Mesendoderm (in vitro differentiated cells): Measurements from ENCODE around the gene LCAT.

Experiments used
- DNase-seq: peaks from one replicate; pipeline ENCODE4 v3.0.0; 2013
- H2AK5ac ChIP-seq: 2 replicates; pipeline ENCODE4 v1.6.1; 2013; ENCODE audit warnings: low read length, inconsistent platforms
- H2BK120ac ChIP-seq: 2 replicates; pipeline ENCODE4 v1.6.1; 2013; ENCODE audit warnings: low read depth, mild to moderate bottlenecking, low read length, moderate library complexity, mixed read lengths
- H2BK15ac ChIP-seq: replicated peaks from 2 replicates; pipeline ENCODE4 v1.6.1; 2013; ENCODE audit warnings: low read depth, mild to moderate bottlenecking, moderate library complexity
- H2BK5ac ChIP-seq: 2 replicates; pipeline ENCODE4 v1.6.1; 2013; ENCODE audit warnings: low read length, inconsistent platforms
- H3K18ac ChIP-seq: 2 replicates; pipeline ENCODE4 v1.6.1; 2013; ENCODE audit warnings: mild to moderate bottlenecking, low read length, mixed read lengths
- H3K23ac ChIP-seq: one replicate; pipeline ENCODE4 v1.6.1; 2013; ENCODE audit warnings: low read length
- H3K27ac ChIP-seq: 2 replicates; pipeline ENCODE4 v1.5.1; 2013; ENCODE audit warnings: low read depth, mild to moderate bottlenecking, inconsistent platforms, low read length, moderate library complexity
- H3K27me3 ChIP-seq: 2 replicates; pipeline ENCODE4 v1.6.1; 2013; ENCODE audit warnings: low read length, control low read depth, mild to moderate bottlenecking, inconsistent platforms; ENCODE audit not compliant: insufficient read depth, poor library complexity
- H3K36me3 ChIP-seq: 2 replicates; pipeline ENCODE4 v1.6.1; 2013; ENCODE audit warnings: low read length, inconsistent platforms; ENCODE audit not compliant: control insufficient read depth, insufficient read depth
- H3K4ac ChIP-seq: one replicate; pipeline ENCODE4 v1.6.1; 2013; ENCODE audit warnings: low read depth, mild to moderate bottlenecking, low read length, moderate library complexity
- H3K4me1 ChIP-seq: 2 replicates; pipeline ENCODE4 v1.6.1; 2013; ENCODE audit warnings: low read depth, low read length, inconsistent platforms; ENCODE audit not compliant: control insufficient read depth
- H3K4me2 ChIP-seq: 2 replicates; pipeline ENCODE4 v1.6.1; 2013; ENCODE audit warnings: low read length
- H3K4me3 ChIP-seq: 2 replicates; pipeline ENCODE4 v1.5.1; 2013; ENCODE audit warnings: mild to moderate bottlenecking, low read length
- H3K56ac ChIP-seq: one replicate; pipeline ENCODE4 v1.6.1; 2013; ENCODE audit warnings: low read length
- H3K79me1 ChIP-seq: 2 replicates; pipeline ENCODE4 v1.6.1; 2013; ENCODE audit warnings: low read length, inconsistent platforms
- H3K79me2 ChIP-seq: 2 replicates; pipeline ENCODE4 v1.6.1; 2013; ENCODE audit warnings: mild to moderate bottlenecking, low read length; ENCODE audit not compliant: control insufficient read depth, insufficient read depth
- H3K9ac ChIP-seq: 2 replicates; pipeline ENCODE4 v1.6.1; 2013; ENCODE audit warnings: low read length, inconsistent platforms
- H4K5ac ChIP-seq: one replicate; pipeline ENCODE4 v1.6.1; 2013; ENCODE audit warnings: low read length
- H4K8ac ChIP-seq: one replicate; pipeline ENCODE4 v1.6.1; 2013; ENCODE audit warnings: low read depth, mild to moderate bottlenecking, control low read depth, low read length, moderate library complexity
- WGBS: extraction: QIAGEN DNeasy Blood & Tissue Kit; methylation state at CpG from one replicate; pipeline ENCODE4 v1.1.7; 2013; ENCODE audit warnings: low lambda C conversion rate, missing lambda C conversion rate; ENCODE audit not compliant: insufficient coverage; ENCODE audit errors: extremely low coverage; 5-methylcytosine and 5-hydroxymethylcytosine counted together

The LCAT gene

GRCh38 chr16:67910158-67910557, 33.8 kb downstream of the LCAT start:
- Histone ChIP-seq H2BK15ac (no peak overlapping the region), H3K18ac (no peak overlapping the region), H3K79me2 (no peaks in the 10 kb centered on the region), H3K56ac (no peak overlapping the region), H3K23ac (no peak overlapping the region), H3K9ac (no peak overlapping the region), H3K4ac (no peak overlapping the region), H2AK5ac (no peak overlapping the region), H3K4me1 (peaks cover 6% of the 10 kb centered on the region), H3K79me1 (peaks cover 2% of the 10 kb centered on the region), H4K8ac (no peak overlapping the region), H2BK120ac (no peak overlapping the region), H3K4me2 (no peak overlapping the region), H3K36me3 (peaks cover 5% of the 10 kb centered on the region), H3K27me3 (no peaks in the 10 kb centered on the region), H3K27ac (no peak overlapping the region), H3K4me3 (no peak overlapping the region), H4K5ac (no peak overlapping the region), H2BK5ac (no peak overlapping the region)
- no CpG with 5 or more reads among the region's 2 CpGs for WGBS
- no peak for DNase-seq

GRCh38 chr16:67909056-67909742, 34.7 kb downstream of the LCAT start:
- Histone ChIP-seq H2BK5ac (no peak overlapping the region), H3K4me3 (no peak overlapping the region), H3K79me2 (no peaks in the 10 kb centered on the region), H4K5ac (no peak overlapping the region), H4K8ac (no peak overlapping the region), H3K4me1 (no peaks in the 10 kb centered on the region), H3K36me3 (peaks cover 5% of the 10 kb centered on the region), H3K4me2 (no peak overlapping the region), H3K56ac (no peak overlapping the region), H3K9ac (no peak overlapping the region), H3K23ac (no peak overlapping the region), H3K27me3 (no peaks in the 10 kb centered on the region), H2AK5ac (no peak overlapping the region), H2BK15ac (no peak overlapping the region), H3K4ac (no peak overlapping the region), H3K79me1 (peaks cover 2% of the 10 kb centered on the region), H3K27ac (no peak overlapping the region), H3K18ac (no peak overlapping the region), H2BK120ac (no peak overlapping the region)
- DNase-seq, result no peak
- no CpG with 5 or more reads among the region's 36 CpGs for WGBS

- Histone ChIP-seq H3K4me1 (no peaks in the 10 kb centered on the region), H2BK5ac (no peak overlapping the region), H3K79me2 (peaks cover 2% of the 10 kb centered on the region), H3K4me3 (no peak overlapping the region), H3K27ac (no peak overlapping the region), H3K36me3 (peaks cover 5% of the 10 kb centered on the region), H3K56ac (peak overlapping the region; percentile 56), H2BK120ac (no peak overlapping the region), H3K4me2 (no peak overlapping the region), H3K23ac (no peak overlapping the region), H2BK15ac (no peak overlapping the region), H4K8ac (no peak overlapping the region), H3K4ac (no peak overlapping the region), H4K5ac (no peak overlapping the region), H3K79me1 (peaks cover 3% of the 10 kb centered on the region), H3K27me3 (no peaks in the 10 kb centered on the region), H2AK5ac (no peak overlapping the region), H3K9ac (no peak overlapping the region), H3K18ac (no peak overlapping the region)
- no CpG with 5 or more reads among the region's 11 CpGs for WGBS
- DNase-seq, result no peak
Observed at GRCh38 chr16:67907397-67908180, 36.3 kb downstream of the LCAT start.

- Histone ChIP-seq H3K4me1 (no peaks in the 10 kb centered on the region), H3K27me3 (no peaks in the 10 kb centered on the region), H2BK15ac (no peak overlapping the region), H3K79me1 (peaks cover 4% of the 10 kb centered on the region), H3K23ac (no peak overlapping the region), H3K4me2 (no peak overlapping the region), H2BK120ac (no peak overlapping the region), H3K4ac (no peak overlapping the region), H3K9ac (no peak overlapping the region), H3K4me3 (no peak overlapping the region), H3K27ac (no peak overlapping the region), H2BK5ac (no peak overlapping the region), H3K36me3 (no peaks in the 10 kb centered on the region), H2AK5ac (no peak overlapping the region), H3K79me2 (peaks cover 4% of the 10 kb centered on the region), H3K56ac (no peak overlapping the region), H4K5ac (no peak overlapping the region), H4K8ac (no peak overlapping the region), H3K18ac (no peak overlapping the region)
- no peak for DNase-seq
- no CpG with 5 or more reads among the region's 4 CpGs for WGBS
Observed at GRCh38 chr16:67902831-67903230, 41.1 kb downstream of the LCAT start.

- Histone ChIP-seq H3K9ac (no peak overlapping the region), H2BK15ac (no peak overlapping the region), H3K27me3 (no peaks in the 10 kb centered on the region), H3K4ac (no peak overlapping the region), H2BK5ac (no peak overlapping the region), H3K56ac (no peak overlapping the region), H3K36me3 (no peaks in the 10 kb centered on the region), H3K23ac (no peak overlapping the region), H3K27ac (no peak overlapping the region), H3K79me2 (peaks cover 9% of the 10 kb centered on the region), H2AK5ac (no peak overlapping the region), H3K4me2 (no peak overlapping the region), H4K8ac (no peak overlapping the region), H3K4me3 (no peak overlapping the region), H3K18ac (no peak overlapping the region), H3K4me1 (no peaks in the 10 kb centered on the region), H4K5ac (no peak overlapping the region), H2BK120ac (no peak overlapping the region), H3K79me1 (peaks cover 10% of the 10 kb centered on the region)
- WGBS, result no CpG with 5 or more reads among the region's 5 CpGs
- DNase-seq, result no peak
Observed at GRCh38 chr16:67901734-67902133, 42.2 kb downstream of the LCAT start.
